Hematopoietic multipotent progenitor cell (in vitro differentiated cells): ENCODE measurements around the gene GPER1. TPM values are rescaled to one million over a fixed set of nuclear protein-coding genes. Genes with fewer than 3 reads are reported as not detected.
"Not testable (repeated sequence)": the region's sequence is repeated elsewhere in the genome, so short reads cannot be mapped to it uniquely, and the experiment has no call there.

ENCODE experiments used
- DNase-seq, 3 donors: peaks; one replicate each; pipeline ENCODE4 v3.0.0-alpha.2; 2011 to 2015; ENCODE audit warnings: low read depth in 2 of 3, low spot score in 2 of 3
- total RNA-seq: library from RNA; depleted of rRNA; stranded (reverse); fragments of >200 nt; gene quantifications from one replicate; pipeline ENCODE4 v1.2.3, GENCODE V29; 2012

GPER1 gene
- total RNA-seq, 1 donor, result 0.27 TPM

GRCh38 chr7:1136841-1137516 is 49.1 kb downstream of the GPER1 start:
- peak in 1 of 3 donors; percentile 25 for DNase-seq

- no peak for DNase-seq
Measured at GRCh38 chr7:1137517-1138167, 49.7 kb downstream of the GPER1 start.

GRCh38 chr7:1140476-1141104 is 52.7 kb downstream of the GPER1 start:
- peak in 1 of 3 donors; percentile 30 for DNase-seq

GRCh38 chr7:1141651-1142050 is 53.7 kb downstream of the GPER1 start:
- DNase-seq, result no peak

GRCh38 chr7:1142051-1142635 is 54.2 kb downstream of the GPER1 start:
- DNase-seq, result no peak

- DNase-seq, result not testable (repeated sequence)
Measured at GRCh38 chr7:1143031-1143430, 55.1 kb downstream of the GPER1 start.

Other genes with a start within 250 kb of the GPER1 start
- 37.4 TPM for gene GET4, start 211.6 kb upstream of the GPER1 start, total RNA-seq
- gene ADAP1, start 133.4 kb upstream of the GPER1 start, total RNA-seq, result 16.2 TPM
- gene COX19, start 112.6 kb upstream of the GPER1 start, total RNA-seq, result 23.7 TPM
- gene CYP2W1, start 104.9 kb upstream of the GPER1 start, total RNA-seq, result not detected
- gene GPR146, start 43.6 kb upstream of the GPER1 start, total RNA-seq, result 33.9 TPM
- 23.4 TPM for gene ZFAND2A, start 72.1 kb downstream of the GPER1 start, total RNA-seq
- not detected for gene UNCX, start 144.8 kb downstream of the GPER1 start, total RNA-seq